Hematopoietic multipotent progenitor cell (in vitro differentiated cells): ENCODE measurements around the gene GLYATL3. TPM values are rescaled to one million over a fixed set of nuclear protein-coding genes. Genes with fewer than 3 reads are reported as not detected.

Experiments used
- total RNA-seq: library from RNA; depleted of rRNA; stranded (reverse); fragments of >200 nt; gene quantifications from one replicate; pipeline ENCODE4 v1.2.3, GENCODE V29; 2012

GLYATL3 gene
- total RNA-seq, 1 donor: not detected

Other genes starting within 250 kb of the GLYATL3 start
- 6.2 TPM for gene MMUT, start 36.7 kb upstream of the GLYATL3 start, total RNA-seq
- gene CENPQ, start 36.6 kb upstream of the GLYATL3 start, total RNA-seq: 1.1 TPM
- gene C6orf141, start 50.7 kb downstream of the GLYATL3 start, total RNA-seq: 1.3 TPM
- gene RHAG, start 136.9 kb downstream of the GLYATL3 start, total RNA-seq: 3.5 TPM
- under 0.01 TPM for gene CRISP2, start 213.6 kb downstream of the GLYATL3 start, total RNA-seq
- gene CRISP3, start 244.5 kb downstream of the GLYATL3 start, total RNA-seq: under 0.01 TPM